ENCODE measurements around the gene ITIH4. TPM values are rescaled to one million over a fixed set of nuclear protein-coding genes. Genes with fewer than 3 reads are reported as not detected.
A peak's percentile ranks its signal among the peaks of the same experiment; 100 is the strongest.

The ITIH4 gene
- total RNA-seq, 1 donor from 2014 or later = 1.9 TPM

GRCh38 chr3:52798376-52798977, 32.0 kb downstream of the ITIH4 start:
- no peak for DNase-seq

- no peak for DNase-seq
Observed at GRCh38 chr3:52796411-52796810, 34.1 kb downstream of the ITIH4 start.

GRCh38 chr3:52795298-52795900, 35.1 kb downstream of the ITIH4 start:
- DNase-seq = no peak

GRCh38 chr3:52794612-52795099, 35.8 kb downstream of the ITIH4 start, which contains the start of gene ITIH3:
TSS of gene ITIH3 (plus strand) at chr3:52794796. CDS start at chr3:52794804, 8 bp downstream.
- DNase-seq = peak; percentile 11

GRCh38 chr3:52793702-52794611, 36.5 kb downstream of the ITIH4 start:
- no peak for DNase-seq

- no peak for DNase-seq
Observed at GRCh38 chr3:52792961-52793695, 37.3 kb downstream of the ITIH4 start.

GRCh38 chr3:52792413-52792812, 38.1 kb downstream of the ITIH4 start:
- DNase-seq = no peak

- no peak for DNase-seq
Observed at GRCh38 chr3:52791928-52792327, 38.5 kb downstream of the ITIH4 start.

GRCh38 chr3:52791366-52791765, 39.1 kb downstream of the ITIH4 start:
- no peak for DNase-seq

- no peak for DNase-seq
Observed at GRCh38 chr3:52790741-52791140, 39.7 kb downstream of the ITIH4 start.

- no peak for DNase-seq
Observed at GRCh38 chr3:52790337-52790736, 40.1 kb downstream of the ITIH4 start.

- no peak for DNase-seq
Observed at GRCh38 chr3:52789746-52790040, 40.8 kb downstream of the ITIH4 start.

- no peak for DNase-seq
Observed at GRCh38 chr3:52788890-52789745, 41.4 kb downstream of the ITIH4 start.

- DNase-seq = no peak
Observed at GRCh38 chr3:52787672-52788625, 42.5 kb downstream of the ITIH4 start.

- DNase-seq = no peak
Observed at GRCh38 chr3:52787246-52787645, 43.2 kb downstream of the ITIH4 start.

GRCh38 chr3:52786330-52787215, 43.9 kb downstream of the ITIH4 start:
- DNase-seq = no peak

- no peak for DNase-seq
Observed at GRCh38 chr3:52784931-52785590, 45.4 kb downstream of the ITIH4 start.

- no peak for DNase-seq
Observed at GRCh38 chr3:52784021-52784621, 46.4 kb downstream of the ITIH4 start.

- DNase-seq = no peak
Observed at GRCh38 chr3:52783211-52783555, 47.3 kb downstream of the ITIH4 start.
